ENCODE data around the gene NUDT3.

- TF ChIP-seq ZNF274 (IDR thresholded peaks at IDR 0.05; ENCODE audit: low read depth, low read length), result no peak
- TF ChIP-seq SUZ12 (IDR thresholded peaks at IDR 0.05; ENCODE audit: extremely low read depth, insufficient read depth, insufficient read length), result no peak
- no peak for TF ChIP-seq YY1 (IDR thresholded peaks at IDR 0.05; ENCODE audit: insufficient read depth, insufficient read length)
These were observed 16.6 kb downstream of the NUDT3 start for GRCh38 chr6:34375833-34376232.
